Fibroblast of mammary gland (primary cell): Measurements from ENCODE around the gene TMEM151A.

Source experiments
- DNase-seq: peaks from one replicate; pipeline ENCODE4 v3.0.0-alpha.2; 2010; ENCODE audit warnings: low read depth
- H3K4me3 ChIP-seq: 2 replicates; pipeline ENCODE4 v1.5.1; 2011; ENCODE audit warnings: low read depth, mild to moderate bottlenecking, low read length, moderate library complexity; ENCODE audit not compliant: control insufficient read depth
- TF ChIP-seq, protein P1 (sequence below): conservative IDR thresholded peaks from 2 replicates; pipeline ENCODE4 v1.5.1; 2011; ENCODE audit warnings: low read depth, low read length, inconsistent platforms; ENCODE audit not compliant: control insufficient read depth, insufficient read depth

The TMEM151A gene

GRCh38 chr11:66333220-66333877 lies 41.7 kb downstream of the TMEM151A start:
- no peak overlapping the region for H3K4me3 ChIP-seq
- TF ChIP-seq, protein P1, sequence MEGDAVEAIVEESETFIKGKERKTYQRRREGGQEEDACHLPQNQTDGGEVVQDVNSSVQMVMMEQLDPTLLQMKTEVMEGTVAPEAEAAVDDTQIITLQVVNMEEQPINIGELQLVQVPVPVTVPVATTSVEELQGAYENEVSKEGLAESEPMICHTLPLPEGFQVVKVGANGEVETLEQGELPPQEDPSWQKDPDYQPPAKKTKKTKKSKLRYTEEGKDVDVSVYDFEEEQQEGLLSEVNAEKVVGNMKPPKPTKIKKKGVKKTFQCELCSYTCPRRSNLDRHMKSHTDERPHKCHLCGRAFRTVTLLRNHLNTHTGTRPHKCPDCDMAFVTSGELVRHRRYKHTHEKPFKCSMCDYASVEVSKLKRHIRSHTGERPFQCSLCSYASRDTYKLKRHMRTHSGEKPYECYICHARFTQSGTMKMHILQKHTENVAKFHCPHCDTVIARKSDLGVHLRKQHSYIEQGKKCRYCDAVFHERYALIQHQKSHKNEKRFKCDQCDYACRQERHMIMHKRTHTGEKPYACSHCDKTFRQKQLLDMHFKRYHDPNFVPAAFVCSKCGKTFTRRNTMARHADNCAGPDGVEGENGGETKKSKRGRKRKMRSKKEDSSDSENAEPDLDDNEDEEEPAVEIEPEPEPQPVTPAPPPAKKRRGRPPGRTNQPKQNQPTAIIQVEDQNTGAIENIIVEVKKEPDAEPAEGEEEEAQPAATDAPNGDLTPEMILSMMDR, result no peak
- no peak for DNase-seq

DNA sequence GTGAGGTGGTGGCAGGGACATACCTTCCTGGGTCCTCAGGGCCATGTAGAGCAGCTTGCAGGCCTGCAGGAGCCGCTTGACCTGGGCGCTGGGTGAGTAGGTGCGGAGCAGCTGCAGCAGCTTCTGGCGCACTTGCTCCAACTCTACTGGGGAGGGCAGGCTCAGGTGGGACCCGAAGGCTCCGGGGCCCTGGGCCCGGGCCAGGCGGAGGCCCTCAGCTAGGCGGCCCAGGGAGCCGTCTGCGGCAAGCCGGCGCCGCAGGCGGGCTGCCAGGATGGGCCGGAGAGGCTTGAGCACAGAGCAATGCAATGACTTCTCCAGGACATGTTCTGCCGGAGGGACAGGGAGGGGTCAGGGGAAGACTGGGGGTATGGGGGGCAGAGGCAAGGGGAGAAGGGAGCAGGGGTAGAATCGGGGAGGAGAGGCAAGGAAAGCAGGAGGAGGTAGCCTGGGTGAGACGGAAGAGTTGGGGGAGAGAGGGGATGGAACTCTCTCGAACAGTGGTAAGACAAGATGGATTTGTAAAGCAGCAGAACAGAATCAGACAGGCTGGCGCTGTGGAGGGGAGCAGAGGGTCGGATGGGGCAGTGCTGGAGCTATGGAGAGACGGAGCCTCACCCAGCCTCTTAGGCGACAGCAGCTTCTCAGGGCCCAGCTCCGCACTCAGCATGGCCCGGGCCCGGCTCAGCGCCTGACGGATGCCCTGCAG lies 42.4 kb downstream of the TMEM151A start:
- peak overlapping the region; percentile 6 for H3K4me3 ChIP-seq
- no peak for DNase-seq
- TF ChIP-seq, protein P1, result no peak

DNA sequence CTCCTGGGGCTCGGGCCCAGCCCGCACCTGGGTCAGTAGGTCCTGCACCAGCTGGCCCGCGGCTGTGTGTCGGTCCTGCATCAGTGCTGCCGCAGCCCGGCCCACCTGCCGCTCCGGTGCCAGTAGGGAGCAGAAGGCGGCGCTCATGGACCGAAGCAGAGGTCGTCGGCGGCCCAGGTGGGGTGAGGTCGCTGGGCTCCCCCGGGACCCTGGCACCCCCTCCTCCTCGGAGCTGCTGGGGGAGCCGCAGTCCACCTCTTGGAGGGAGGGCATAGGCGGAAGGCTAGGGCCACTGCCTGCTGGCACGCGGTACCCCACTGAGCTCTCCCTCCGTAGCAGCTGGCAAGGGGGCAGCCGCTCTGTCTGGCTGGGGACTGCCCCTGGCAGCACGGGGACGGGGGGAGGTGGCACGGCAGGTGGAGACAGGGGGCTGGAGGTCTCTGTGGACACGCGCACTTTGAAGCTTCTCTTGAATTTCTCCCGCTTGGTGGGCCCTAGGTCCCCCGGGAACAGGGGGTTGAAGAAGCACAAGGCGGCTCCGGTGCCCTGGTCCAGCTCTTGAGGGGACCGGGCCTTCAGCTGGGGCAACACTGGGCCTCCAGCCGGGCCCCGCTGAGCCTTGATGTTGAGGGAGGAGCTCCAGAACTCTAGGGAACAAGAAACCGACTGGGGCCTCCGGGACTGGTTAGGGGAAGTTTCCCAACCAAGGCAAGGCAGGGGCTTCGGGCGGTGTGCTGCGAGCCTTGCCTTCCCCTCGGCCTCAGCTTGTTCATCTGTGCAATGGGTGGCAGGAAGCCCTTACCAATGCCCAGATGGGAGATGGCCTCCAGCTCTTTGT lies 43.1 kb downstream of the TMEM151A start:
- DNase-seq, result no peak
- TF ChIP-seq, protein P1, result no peak
- H3K4me3 ChIP-seq, result peak overlapping the region; percentile 87

DNA sequence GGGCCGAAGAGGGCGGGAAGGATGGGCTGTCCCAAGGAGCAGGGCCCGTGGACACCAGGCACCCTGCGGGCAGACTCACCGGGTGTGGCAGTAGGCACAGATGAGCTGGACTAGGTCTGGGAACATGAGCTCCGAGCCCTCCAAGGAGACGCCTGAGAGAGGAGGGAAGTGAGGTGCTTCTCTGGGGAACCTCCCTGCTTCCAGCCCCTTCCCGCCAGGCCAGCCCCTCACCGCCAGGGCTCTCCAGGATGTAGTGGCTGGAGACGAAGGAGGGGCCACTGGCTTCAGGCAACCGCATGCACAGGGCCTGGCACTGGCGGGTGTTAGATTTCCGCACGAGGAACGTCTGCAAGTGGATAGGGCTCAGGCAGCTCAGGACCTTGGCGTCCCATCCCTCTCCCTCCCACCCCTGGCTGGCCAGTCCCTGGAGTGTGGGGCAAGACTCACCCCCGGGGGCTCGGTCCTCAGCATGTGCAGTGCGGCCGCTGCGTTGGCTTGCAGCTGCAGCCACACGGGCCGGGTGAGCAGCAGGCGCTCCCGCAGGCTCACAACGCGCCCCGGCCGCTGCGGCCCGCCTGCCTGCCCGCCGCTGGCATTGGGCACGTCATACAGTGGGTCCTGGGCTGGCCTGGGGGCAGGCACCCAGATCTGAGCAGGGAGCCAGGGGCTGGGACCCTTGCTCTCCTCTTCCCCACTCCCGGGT lies 44.0 kb downstream of the TMEM151A start:
- TF ChIP-seq, protein P1, result no peak
- peak overlapping the region; percentile 87 for H3K4me3 ChIP-seq
- peak; percentile 69 for DNase-seq

DNA sequence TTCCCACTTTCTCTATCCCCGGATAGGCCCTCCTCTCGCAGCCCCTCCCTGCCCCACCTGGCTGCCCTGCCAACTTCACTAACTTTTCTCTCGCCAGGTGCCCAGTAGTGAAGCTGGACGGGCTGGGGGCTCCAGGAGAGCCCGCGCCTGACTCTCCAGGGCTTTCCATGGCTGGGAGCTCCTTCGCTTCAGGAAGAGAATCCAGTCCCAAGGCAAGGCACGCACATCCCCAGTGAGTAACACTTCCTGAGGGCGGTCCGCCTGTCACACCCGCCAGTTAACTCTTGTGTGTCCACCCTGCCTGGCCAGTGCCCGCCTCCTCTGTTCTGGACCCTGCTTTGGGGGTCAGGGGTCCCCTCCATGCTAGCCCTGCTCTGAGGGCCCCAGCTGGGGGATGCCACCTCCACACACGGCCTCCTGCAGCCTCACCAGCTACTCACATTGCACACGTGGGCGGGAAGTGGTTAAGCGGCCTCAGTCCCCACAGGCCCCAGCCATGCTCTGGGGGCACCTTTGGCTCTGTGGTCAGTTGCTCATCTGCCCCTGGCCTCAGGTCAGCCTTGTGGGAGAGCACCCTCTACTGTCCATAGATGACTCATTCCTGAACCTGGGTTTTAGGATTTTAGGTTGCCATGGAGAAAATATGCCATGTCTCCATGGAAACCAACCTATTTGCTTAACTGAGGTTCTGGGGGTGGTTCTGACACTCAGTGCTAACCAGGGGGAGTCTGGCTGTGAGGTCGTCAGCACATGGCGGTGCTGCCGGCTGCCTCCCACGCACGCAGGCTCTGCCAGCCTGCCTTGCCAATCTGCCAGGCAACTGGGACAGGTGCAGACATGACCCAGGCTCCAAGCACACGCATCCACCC lies 44.8 kb downstream of the TMEM151A start, which contains the start of gene RIN1:
RIN1 (minus strand) TSS at position 201 of the 869 bp plus-strand sequence; CDS start at position 169, 32 bp downstream.
- DNase-seq, result peak; percentile 100
- TF ChIP-seq, protein P1, result peak; percentile 27
- peak within 1 kb of the TSS; percentile 87 for H3K4me3 ChIP-seq
